CD4-positive, alpha-beta T cell treated with Interleukin-10 for 1 hour (primary cell): ENCODE data around the gene PLEKHO2.

Experiments used
- DNase-seq: peaks from one replicate; pipeline ENCODE4 v3.0.0-alpha.2; 2020

The PLEKHO2 gene

DNA sequence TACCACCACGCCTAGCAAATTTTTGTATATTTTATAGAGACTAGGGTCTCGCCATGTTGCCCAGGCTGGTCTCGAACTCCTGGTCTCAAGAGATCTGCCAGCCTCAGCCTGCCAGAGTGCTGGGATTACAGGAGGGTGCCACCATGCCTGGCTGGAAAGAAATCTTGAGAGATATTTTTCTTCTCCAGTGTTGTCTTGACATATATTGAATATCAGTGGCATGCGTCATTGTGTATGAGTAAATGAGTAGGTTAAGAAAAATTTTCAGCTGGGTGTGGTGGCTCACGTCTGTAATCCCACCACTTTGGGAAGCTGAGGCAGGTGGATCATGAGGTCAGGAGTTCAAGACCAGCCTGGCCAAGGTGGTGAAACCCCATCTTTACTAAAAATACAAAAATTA lies 12.7 kb upstream of the PLEKHO2 start:
- DNase-seq = no peak

DNA sequence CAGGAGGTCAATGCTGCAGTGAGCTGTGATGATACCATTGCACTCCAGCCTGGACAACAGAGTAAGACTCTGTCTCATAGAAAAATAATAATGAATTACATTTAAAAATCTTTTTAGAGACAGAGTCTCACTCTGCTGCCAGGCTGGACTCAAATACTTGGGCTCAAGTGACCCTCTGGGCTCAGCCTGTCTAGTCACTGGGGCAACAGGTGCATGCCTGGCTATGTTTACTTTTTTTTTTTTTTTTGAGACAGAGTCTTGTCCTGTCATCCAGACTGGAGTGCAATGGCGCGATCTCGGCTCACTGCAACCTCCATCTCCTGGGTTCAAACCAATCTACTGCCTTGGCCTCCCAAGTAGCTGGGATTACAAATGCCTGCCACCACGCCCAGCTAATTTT lies 8.0 kb upstream of the PLEKHO2 start:
- no peak for DNase-seq

DNA sequence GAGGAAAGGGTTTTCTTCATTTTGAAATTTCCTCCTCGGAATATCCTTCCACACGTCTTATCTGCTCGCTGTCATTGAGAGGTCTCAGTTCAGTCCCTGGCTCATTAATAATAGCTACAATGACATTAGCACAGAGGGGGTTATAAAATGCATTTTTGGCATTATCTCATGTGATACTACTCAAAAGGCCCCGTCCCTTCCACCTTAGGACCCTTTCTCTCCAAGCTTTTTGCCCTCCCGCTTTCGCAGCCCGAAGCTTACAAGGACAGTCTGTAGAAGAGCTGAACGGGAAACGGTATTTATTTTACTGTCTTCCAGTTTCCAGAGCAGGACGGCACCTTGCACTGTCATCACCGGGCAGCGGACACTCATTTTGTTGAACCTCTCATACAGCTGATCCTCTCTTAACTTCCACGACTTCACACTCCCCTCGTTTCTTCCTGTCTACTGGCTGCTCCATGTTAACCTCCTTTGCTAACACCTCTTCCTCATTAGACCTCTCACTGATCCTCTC lies 5.6 kb upstream of the PLEKHO2 start:
- DNase-seq = no peak

DNA sequence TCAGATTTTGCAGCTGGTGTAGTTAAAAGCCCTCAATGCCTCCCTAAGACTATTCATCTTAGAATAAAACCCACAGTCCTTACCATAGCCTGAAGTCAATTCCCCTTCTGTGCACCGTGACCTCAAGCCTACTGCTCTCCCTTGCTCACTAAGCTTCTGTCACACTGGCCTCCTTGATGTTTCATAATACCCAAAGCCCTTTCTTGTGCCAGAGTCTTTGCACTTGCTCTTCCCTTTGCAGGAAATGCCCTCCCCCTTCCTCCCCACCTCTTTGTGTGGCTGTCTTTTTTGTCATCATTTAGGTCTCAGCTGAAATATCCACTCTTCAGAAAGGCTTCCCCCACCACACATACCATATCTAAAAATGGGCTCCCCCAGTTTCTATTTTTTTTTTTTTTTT lies 4.2 kb upstream of the PLEKHO2 start:
- peak; percentile 72 for DNase-seq

DNA sequence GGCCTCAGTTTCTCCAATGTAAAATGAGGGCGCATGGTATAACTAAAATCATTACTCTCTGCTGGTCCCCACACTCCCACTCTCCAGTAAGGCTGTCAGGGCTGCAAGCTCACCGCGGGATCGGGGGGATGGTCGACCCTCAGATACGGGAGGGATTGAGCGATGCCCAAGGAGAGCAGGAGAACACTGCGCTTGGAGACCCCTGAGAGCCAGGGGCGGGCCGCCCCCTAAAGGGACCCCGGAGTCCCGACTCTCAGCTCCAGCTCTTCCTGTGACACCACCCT lies 713 bp upstream of the PLEKHO2 start:
- no peak for DNase-seq

DNA sequence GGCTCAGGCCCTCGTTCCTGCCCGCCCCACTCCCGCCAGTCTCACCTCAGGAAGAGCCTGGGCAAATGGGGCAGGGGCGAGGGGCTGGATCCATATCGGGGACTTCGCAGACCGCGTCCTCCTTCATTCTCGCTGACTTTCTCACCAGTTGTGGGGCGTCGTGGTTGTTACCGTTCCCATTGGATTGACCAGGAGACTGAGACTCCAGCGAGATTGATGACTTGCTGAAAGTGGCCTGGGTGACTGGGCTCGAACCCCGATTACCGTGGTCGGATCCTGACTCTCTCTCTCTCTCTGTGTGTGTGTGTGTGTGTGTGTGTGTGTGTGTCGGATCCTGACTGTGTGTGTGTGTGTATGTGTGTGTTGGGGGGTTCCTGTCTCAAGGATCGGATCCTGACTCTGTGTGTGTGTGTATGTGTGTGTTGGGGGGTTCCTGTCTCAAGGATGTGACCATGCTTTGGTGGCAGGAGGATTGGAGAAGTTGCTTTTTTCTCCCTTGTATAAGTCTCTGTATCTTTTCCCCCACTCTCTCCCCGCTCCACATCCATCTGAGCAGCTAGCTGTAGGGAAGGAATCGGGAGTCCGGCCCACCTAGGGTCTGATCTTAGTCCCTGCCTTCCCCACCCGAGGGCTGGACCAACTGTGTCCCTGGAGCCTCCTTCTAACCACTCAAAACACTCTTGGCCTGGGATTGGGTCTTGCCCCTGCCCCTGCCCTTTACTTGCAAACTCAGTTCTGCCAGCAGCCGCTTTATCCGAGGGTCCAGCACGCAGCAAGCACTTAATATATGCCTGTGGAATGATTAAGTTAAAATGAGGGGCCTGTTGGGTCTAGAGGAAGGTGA lies 603 bp downstream of the PLEKHO2 start:
- DNase-seq = peak; percentile 40

DNA sequence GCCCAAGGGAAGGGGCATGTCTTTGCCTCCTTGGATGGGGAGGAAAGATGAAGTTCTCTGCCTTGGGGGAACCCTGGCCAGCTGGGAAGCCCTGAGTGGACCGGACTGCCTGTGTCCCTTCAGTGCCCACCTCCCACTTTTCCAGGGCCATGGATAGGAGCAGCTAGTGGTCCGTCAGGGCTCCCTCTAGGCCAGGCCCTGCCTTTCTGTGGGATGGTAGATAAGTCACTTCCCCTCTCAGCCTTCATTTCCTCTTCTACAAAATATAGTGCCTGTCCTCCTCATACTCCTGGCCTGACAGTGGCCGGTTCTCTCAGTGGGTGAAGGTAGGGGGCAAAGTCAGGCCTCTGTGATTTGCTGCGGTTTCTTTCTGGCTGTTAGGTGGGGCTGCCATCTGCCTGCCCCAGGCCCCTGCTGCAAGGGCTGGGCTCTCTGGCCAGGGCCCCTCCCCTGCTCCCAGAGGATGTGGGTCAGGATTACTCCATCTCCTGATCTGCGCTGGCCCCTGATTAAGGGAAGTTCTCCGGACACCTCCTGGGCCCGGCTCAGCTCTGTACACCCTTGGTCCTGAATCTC lies 1.4 kb downstream of the PLEKHO2 start:
- DNase-seq = no peak

DNA sequence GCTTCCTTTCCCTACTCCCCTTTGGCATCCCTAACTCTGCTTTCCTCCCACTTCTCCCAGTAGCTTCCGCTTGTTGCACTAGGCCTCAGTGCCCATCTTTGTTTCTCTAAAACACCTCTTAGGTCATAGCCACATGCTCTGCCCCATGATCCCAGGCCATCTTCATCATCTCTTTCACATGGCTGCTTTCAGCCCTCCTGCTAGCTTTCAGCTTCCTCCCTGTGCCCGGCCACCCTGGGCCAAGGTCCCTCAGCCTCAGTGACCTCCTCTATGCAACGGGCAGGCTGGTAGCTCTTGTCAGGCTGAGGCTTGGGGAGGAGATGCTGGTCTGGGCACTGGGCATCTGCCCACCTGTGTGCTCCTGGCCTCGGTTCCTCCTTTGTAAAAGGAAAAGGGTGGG lies 2.3 kb downstream of the PLEKHO2 start:
- no peak for DNase-seq

DNA sequence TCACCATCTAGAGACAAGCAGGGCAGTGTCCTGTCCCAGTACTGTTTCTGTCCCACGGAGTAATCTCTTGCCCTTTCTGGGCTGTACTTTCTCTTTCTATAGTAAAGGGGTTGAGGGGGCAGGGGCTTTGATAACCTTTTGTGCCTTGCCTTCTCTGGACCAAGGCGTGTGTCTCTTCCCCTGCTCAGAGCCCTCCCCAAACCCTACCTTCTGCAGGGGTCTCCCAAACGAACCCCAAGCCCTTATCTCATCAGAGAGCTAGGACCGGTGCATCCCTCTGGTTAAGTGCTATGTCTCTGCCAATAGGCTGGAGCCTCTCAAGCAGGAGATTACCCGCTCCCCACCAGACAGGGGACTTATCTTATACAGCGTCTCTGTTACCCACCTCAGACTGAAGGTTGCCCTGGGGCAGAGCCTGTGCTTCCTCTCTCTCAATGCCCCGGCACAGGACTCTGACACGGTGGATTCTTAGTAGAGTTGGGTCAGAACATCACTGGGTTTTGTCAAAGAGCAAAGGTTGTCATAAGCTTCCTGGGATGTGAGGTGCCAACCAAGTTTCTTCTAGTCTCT lies 2.9 kb downstream of the PLEKHO2 start:
- no peak for DNase-seq

DNA sequence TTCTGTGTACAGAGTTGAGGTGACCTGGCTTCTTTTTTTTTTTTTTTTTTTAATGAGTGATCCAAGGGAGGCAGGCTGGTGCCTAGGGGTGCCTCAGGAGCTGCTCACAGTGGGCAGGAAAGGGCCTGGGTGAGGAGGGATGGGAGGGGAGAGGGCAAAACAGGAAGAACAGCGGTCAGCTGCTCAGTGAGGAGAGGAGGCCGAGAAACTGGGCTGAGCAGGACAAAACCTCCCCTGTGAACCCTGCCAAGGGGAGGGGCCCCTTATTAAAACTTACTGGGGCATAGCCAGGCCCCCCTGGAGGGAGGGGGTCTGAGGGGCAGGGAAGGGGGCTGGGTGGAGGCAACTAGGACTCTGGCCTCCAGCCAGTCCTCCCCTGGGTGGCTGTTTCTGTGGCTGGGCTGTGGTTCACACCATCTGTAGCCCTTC lies 3.5 kb downstream of the PLEKHO2 start:
- no peak for DNase-seq

DNA sequence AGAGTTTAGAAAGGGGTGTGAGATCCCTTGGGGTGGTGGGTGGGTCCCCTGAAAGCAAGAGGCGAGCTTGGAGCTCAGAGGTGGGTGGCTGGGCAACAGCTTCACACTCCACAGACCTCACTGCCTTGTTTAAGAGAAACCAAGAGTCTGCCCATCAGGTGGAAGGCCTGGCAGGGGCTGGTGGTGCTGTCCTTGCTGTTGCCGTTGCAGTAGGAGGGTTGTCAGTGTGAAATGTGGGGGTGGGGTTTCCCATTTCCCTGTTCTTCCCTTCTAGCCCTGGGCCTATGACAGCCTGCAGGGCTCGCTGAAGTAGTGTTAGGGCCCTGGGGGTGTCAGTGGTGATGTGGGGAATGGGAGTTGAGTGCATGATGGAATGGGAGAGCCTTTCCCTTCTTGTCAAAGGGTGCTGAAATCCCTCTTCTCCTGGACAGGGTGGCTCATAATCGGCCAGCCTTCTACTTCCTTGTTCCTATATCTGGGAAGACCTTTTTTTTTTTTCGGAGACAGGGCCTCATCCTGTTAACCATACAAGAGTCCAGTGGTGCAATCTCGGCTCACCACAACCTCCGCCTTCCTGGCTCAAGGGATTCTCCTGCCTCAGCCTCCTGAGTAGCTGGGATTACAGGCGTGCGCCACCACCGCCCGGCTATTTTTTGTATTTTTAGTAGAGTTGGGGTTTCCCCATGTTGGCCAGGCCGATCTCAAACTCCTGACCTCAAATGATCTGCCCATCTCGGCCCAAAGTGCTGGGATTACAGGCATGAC lies 4.3 kb downstream of the PLEKHO2 start:
- no peak for DNase-seq

DNA sequence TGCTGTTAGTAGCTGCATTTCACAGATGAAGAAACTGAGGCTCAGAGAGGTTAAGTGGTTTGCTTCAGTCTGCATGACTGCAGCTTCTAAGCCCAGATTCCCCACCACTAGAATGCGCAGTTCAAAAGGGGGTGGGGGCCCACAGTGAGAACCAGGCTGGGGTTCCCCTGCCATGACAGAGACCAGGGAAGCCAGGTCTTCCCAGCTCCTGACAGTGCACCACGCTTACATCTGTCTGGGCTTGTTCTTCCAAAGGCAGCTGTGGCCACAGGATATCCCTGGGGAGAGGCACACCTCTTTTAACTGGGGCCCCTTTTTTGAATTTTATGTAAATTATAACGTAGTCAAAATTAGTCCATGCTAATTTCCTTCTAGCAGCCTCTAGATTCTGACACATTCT lies 5.3 kb downstream of the PLEKHO2 start:
- no peak for DNase-seq

DNA sequence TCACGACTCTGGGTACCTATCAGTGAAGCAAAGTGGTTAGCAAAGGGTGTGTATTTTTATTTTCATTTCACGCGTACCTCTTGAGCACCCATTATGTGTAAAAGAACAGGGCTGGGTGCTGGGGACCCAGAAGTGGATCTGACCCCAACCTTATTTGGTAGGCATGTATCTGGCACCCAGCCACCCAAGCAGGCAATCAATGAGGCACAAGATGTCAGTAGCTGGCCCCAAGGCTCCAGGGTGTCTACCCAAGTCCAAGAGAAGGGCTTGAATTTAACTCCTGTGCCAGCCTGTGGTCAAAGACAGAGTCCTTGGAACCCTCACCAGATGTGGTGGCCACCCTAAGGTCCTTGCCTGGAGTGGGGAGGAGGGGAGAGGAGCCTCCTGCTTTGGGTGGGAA lies 5.7 kb downstream of the PLEKHO2 start:
- no peak for DNase-seq

DNA sequence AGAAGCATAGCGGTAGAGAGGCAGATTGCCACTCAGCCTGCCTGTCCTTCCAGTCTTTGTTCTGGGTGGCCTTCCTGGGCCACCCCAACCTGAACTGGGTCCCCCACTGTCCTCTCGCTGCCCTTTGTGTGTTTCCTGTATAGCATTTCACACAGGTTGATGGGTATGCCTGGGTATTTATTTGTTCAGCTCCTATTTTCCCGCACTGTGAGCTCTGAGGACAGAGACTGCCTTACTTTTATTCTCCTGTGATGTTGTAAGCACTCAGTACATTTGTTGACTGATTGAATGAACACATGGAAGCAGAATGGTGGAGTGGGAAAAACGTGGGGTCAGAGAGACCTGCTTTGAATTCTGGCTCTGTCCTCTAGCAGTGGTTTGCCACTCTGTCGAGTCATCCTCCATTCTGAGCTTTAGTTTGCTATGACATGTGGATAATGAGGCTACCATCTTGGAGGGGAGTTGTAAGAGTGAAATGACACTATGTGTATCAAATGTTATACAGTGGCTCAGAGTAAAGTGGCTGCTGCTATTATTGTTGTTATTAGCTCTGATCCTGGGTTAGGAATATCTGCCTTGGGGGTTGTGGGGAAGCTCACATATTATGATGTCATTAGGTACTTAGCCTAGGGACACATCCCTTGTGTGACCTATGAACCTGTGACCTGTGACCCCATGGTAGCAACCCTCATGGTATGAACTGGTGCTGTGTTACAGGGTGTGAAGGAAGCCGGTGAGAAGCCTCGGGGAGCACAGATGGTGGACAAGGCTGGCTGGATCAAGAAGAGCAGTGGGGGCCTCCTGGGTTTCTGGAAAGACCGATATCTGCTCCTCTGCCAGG lies 6.4 kb downstream of the PLEKHO2 start:
- DNase-seq = no peak

DNA sequence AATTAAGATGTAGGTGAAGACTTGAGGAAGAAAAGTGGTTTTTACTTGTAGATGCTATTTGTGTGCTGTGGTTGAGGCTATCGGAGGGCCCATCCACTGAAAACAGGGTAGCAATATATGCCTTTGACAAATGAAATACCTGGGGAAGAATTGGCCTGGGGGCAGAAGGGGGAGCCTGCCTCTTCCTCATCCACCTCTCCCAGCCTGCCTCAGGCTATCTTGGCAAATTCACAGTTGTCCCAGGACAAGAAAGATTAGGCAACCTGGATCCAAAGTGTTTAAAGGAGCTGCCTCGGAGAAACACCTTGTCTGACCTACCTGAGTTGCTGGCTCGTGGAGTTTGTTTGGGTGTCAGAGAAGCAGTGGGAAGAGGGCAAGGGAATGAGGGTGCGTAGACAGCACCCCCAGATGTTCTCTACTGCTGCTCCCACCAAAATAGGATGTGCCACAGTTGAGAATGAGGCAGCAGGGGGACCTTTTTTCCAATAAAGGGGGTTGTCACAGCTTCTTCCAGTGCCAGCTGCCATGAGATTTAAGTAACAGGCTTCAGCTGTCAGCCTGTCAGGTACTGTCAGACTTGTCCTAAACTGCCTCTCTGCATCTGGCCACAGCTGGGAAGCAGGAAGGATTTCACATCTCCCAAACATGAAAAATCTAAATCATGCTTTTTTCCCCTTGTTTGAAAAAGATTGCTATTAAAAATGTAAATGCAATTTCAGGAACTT lies 9.2 kb downstream of the PLEKHO2 start:
- no peak for DNase-seq

DNA sequence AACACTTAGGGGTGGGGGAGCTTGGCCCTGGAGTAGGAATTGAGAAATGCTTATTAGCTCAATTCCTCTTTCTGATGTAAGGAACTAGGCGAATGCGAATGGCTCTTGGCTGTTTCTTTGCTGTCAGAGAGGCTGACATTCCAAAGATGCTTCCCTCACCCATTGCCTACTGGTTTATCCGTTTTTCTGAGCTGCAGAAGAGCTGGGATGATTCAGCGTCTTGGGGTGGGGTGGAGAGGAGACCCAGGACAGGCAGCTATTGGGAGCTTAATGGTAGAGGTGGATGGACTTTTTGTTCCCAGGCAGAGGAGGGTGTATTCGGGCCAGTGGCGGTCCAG lies 9.8 kb downstream of the PLEKHO2 start:
- no peak for DNase-seq

DNA sequence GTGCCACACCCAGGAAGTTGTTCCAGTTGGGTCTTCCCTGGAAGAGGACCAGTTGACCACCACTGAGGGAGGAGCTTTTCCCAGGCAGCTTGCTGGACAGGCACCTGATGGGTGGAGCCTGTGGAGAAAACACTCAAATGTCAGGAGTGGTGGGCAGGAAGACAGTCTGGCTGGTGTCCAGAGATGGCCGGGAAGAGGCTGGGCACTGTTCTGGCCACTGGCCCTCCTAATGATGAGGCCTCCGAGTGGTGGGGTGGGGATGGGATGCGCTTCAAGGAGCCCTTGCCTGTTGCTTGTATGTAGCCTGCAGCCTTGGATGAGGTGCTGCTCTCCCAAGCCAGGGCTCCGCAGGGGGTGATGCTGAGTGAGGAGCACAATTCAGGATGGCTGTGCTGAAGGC lies 12.3 kb downstream of the PLEKHO2 start:
- DNase-seq = no peak

DNA sequence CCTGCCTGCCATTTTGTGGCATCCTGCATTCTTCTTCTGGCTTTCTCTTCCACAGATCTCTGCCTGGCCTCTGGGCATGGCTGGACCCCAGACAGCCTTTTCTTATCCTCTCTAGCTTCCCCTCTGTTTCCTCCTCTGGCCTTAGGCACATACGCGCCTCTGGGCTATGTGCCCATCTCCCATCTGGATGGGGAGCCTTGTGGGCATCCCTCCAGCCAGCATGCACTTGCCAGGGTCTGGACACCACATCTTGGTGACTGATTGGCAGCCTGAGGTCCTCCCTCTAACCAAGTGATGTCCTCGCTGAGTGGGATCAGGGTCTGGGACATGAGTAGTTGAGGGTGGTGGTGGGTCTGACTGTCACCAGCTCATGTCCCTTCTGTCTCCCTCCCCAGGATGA lies 12.8 kb downstream of the PLEKHO2 start:
- DNase-seq = no peak

DNA sequence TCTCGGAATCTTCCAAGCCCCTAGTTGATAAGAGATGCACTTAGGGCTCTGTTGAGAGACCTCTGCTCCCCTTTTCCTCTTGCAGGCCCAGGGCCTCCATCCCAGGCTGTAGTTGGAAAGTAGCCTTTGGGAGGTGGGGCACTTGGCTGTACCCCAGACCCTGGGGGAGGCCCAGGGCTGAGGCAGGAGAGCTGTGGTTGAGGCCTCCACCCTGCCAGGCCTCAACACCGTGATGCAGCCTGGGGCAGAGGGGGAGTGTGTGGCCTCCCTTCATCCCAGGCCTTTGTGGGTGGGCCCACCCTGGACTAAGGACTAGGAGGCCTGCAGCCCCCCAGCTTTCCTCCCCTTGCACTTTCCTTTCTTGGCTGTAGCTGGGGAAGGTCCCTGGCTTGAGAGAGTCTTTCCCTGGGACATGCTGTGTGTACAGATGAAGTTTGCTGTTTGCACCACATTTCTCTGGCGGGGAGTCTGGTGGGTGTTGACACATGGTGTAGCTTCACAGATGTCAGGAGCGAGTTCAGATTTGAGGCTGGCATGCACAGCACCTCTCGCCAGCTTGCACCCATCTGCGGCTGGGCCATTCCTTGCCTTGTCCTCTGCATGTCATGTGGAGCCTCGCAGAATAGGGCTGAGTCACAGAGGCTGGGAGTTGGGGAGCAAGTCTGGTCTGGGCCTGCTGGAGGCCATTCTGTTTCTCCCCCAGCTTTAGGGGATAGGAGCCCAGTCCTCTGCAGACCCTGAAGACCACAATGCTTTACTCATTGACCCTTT lies 13.7 kb downstream of the PLEKHO2 start:
- DNase-seq = no peak

DNA sequence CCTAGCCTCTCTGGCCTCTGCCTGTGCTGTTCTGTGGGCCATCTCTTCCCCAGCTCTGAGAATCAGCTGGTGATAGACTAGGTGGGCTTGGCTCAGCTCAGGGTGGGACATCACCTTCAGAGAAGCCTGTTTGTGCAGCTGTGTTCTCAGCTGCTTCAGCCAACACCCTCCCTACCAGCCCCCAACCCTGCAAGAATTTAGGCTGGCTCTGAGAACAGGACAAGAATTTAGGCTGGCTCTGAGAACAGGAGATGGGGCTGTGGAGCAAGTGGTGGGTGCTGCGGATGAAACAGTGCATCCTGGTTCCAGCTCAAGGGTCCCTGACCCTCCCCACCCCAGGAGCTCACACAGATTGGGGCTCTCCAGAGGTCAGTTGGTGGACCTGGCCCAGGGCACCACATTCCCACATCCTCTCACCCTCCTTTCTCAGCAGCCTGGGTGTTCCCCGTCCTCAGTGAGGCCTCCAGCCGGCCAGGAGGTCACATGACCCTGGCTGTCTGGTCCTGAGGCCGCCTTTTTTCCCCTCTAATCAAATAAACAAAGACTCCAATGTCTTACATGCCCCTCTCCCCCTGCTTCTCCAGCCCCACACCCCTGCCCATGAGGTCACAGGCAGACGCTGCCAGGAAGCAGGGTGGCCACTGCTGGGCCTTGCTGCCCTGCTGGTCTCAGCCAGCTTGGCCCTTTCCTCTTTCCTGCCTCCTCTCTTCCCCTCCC lies 14.9 kb downstream of the PLEKHO2 start:
- no peak for DNase-seq

DNA sequence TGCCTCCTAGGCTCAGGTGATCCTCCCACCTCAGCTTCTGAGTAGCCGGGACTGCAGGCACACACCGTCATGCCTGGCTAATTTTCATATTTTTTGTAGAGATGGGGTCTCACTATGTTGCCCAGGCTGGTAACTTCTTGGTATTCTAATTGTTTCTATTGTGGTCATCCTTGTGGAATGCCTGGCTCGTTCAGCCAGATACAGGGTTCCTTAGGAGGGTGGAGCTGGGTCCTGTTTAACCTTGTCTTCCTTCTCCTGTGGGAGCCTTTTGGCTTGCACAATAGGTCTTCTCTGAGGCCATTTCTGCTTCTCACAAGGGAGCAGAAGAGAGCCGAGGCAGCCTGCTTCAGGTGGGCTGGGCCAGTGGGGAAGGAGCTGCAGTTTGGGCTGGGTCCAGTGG lies 15.7 kb downstream of the PLEKHO2 start:
- no peak for DNase-seq
